Glomerular visceral epithelial cell (primary cell): ENCODE data around the gene ARMH3.

ENCODE experiments used
- DNase-seq: peaks from one replicate; pipeline ENCODE4 v3.0.0-alpha.2; 2016; ENCODE audit errors: extremely low spot score

Gene ARMH3

GRCh38 chr10:101857802-101858476 is 198.0 kb downstream of the ARMH3 start:
- DNase-seq: no peak

GRCh38 chr10:101856626-101857025 is 199.3 kb downstream of the ARMH3 start:
- DNase-seq: no peak

DNA sequence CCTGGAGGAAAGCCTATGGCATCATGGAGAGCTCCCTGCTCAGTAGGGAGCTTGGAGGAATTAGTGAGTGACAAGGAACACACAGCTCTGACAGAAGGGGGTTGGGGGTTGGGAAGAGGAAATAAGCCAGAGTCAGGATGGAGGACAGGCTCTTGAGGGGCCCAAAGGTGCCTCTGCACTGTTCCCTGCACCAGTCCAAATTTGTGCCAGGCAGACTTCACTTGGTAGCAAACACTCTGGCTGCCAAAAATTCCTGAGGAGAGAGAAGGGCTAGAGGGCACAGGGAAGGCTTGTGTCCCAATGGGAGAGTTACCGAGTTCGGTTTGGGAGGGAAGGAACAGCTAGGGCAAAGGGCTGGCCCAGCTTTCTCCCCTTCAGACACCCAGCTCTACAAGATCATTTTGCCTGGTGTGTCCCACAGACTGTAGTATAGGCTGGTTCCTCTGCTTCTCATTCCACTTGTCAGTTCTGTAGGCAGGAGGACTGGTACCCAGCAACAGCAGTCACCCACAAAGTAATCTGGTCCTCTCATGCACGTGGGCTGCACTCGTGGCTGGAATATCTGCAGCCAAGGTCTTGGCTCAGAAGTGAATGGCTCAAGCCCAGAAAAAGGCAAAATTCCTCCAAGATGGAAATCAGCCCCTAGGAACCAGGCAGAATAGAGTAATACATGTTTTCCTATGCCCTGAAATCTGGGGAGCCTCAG is 204.4 kb downstream of the ARMH3 start:
- DNase-seq: no peak

- DNase-seq: no peak
These were observed 205.2 kb downstream of the ARMH3 start for GRCh38 chr10:101850749-101851148.

DNA sequence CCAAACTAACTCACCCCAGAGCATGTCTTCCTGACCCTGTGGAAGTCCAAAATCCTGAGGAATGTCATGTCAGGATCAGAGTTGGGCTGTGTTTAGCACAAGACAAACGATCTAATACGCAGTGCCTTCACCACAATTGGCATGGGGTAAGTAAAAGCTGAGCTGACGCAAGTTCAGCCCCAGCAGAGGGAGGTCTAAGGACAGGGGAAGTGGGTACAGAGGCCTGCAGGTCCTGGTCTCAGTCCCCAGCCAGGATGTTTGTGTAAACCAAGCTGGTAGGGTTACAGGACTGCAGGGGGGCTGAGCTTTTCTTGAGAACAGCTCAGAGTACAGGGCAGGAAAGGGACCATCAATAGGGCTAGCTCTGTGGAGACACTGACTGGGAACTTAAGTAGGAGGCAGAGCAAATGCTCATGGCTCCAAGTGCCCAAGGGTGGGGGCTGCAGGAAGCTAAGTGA is 207.1 kb downstream of the ARMH3 start:
- DNase-seq: no peak

DNA sequence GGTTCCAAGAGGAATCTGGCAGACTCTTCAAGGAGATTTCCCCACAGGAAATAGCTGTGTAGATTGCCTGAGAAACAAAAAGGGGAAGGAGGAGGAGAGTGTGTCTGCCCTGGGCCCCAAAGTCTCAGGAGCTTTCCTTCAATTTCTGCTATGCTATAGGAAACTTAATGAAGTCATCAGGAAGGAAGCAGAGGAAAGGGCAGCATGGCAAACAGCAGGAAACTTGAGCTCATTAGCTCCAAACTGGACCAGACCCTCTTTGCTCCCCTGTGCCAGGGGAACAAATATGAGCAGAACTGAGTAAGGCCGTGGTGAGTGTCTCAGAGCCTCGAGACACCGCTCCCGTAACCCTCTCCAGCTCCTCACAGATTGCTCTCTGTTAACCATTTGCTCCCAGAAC is 207.6 kb downstream of the ARMH3 start:
- DNase-seq: no peak

DNA sequence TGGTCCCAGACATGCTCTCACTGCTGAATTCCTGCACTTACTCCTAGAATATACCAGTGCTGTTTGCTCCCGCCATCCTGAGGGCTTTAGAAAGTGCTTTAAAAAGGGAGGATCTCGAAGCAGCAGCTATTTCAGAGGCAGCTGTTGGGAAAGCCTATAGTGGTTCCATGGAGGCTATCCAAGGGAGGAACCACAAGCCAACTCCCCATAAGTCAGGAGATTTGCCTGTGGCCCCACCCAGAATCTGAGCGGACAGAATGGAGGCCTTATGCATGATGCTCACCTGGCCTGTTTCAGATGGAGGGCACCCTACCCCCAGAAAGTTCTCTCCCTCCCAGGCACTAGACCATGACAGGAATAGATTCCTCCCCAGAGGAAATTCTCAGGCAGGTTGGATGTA is 210.1 kb downstream of the ARMH3 start:
- DNase-seq: no peak

GRCh38 chr10:101843032-101844021 is 212.6 kb downstream of the ARMH3 start, which contains the start of gene KCNIP2:
KCNIP2 (minus strand) TSS chr10:101843800; CDS start chr10:101843568, 232 bp downstream.
- no peak for DNase-seq

DNA sequence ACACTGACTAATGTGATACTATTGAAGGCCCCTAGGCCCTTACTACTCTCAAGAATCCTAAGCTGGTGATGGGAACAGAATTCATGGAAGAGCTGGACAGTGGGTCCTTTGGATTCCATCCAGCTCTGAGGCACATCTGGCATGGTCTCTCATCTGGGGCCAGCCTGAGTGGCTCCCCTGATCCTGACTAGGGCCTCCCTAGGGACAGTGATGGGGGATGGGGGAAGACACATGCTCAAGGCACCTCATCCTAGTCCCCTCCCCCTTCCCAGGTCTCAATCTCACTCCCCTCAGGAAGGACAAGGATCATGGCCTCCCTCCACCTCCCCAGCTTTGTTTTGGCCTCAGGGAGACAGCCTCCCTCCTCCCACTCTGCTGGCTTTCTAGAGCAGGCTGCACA is 214.1 kb downstream of the ARMH3 start:
- no peak for DNase-seq

- DNase-seq: peak; percentile 78
These were observed 215.1 kb downstream of the ARMH3 start for GRCh38 chr10:101840741-101841453.

- no peak for DNase-seq
These were observed 215.8 kb downstream of the ARMH3 start for GRCh38 chr10:101840102-101840684.

DNA sequence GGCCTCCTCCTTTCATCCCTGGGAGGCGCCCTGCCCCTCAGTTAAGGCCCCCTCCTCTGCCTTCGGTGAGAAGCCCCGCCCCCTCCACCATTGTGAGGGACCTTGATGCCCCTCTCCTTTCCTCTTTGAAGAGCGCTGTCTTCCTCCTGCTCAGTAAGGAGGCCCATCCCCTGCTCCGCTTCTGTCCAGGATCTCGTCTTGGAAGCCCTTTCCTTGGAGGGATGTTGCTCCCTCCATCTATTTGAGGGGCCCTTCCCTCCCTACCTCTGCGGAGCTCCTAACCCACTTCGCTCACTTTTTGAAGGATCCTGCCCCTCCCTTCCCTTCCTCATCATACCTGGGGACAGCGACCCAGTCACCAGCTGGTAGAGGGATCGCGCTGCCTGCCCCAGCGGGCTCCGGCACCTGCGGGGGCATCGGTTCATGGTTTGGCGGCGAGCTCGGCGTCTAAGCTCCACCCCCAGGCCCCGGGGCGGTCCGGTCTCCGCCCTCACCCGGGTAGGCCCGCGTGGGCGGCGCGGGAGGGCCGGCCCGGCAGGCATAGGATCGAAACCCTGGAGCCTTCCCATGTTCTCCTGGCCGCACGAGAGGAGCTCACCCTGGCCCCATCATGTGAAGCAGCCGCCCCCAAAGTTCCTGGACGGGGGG is 216.4 kb downstream of the ARMH3 start:
- DNase-seq: no peak

- DNase-seq: no peak
These were observed 217.0 kb downstream of the ARMH3 start for GRCh38 chr10:101839002-101839401.

DNA sequence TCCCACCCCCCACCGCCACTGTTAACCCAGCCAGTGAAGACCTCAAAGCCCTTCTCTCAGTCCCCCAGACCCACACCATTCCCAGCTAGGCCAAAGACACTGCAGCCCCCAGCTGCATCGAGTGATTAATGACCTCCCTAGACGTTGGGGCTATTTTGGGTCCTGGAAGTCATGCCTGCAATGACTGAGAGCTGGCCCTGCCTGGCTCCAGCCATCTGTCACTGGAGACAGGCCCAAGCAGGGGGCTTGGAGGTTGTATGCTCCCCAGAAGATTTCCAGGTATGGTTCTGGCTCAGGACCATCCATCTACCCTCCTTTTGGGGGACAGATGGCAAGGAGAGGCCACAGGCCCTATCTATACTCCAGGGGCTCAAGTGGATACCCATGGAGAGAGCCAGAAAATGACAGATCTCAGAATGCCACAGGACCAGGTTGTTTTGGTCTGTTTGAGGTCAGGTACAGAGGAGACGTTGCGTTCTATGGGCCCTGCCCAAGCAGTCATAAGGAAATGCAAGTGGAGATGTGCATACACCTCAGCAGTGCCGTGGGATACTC is 217.5 kb downstream of the ARMH3 start:
- DNase-seq: no peak

DNA sequence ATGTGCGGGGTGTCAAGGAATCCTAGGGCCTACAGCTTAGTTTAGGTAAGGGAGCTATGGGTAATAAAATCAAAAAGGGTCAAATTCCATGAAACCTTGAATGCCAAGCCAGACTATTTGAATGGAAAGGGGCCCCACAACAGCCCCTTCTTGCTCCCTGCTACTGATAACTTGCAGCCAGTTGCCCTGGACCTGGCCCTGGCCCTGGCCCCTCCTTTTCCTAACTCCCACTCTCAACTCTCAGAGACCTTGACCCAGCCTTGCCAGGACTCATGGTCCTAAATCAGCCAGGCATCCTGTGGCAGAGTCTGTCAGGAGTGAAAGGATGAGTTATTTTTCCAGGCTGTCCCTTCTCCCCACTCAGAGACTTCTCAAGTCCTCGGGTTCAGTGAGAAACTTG is 218.2 kb downstream of the ARMH3 start:
- DNase-seq: no peak

DNA sequence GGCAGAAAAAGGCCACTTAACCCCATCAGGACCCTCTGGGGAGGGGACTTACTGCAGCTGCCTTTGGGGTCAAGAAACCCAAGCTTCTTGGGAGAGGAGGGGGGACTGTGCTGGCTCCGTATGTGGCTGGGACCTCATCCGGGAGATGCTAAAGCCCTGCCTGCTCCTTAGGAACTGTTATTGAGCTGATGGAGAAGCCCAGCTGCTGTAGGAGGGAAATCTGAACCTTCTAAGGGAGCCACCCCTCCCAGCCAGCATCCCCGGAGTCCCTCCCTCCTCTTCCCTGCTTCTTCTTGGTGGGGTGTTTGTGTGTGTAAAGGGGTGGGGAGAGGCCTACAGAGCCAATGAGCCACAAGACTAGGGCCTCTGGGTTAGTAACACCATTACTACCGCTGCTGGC is 220.6 kb downstream of the ARMH3 start:
- DNase-seq: no peak

DNA sequence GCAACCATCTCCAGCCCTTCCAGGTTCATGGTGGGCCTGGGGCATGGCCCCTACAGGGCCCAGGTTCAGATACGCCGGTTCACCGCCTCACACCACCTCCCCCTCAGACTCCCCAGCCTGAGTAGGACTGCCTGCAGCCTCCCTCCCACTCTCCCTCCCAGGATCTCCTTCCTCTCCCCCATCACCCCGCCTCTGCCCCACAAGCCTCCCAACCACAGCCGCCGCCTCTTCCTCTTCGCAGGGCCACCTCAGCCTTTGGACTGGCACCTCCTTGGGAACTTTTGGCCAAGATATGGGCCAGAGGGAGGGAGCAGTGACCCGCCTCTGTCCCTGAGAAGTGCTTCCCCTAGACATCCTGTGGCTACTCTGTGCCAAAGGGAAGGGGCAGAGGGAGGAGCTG is 221.6 kb downstream of the ARMH3 start:
- no peak for DNase-seq

DNA sequence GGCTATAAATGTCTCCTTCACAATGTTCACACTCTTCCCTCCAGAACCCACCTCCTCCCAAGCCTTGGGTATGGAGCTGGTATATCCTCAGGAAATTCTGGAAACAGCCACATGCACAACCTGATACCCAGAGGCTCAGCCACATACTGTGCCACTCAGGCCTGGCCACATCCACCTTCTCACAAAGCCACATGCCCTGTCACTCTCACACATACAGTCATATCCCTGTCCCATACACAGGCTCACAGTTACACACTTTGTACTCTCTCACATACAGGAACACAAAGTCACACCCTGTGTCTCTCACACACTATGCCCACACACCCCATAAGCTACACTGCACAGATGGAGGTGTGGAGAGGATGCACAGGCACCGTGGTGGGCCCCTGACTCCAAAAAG is 222.5 kb downstream of the ARMH3 start:
- no peak for DNase-seq

GRCh38 chr10:101832325-101832771 is 223.6 kb downstream of the ARMH3 start:
- no peak for DNase-seq

GRCh38 chr10:101831169-101831811 is 224.7 kb downstream of the ARMH3 start:
- DNase-seq: no peak
